Endothelial cell of umbilical vein (primary cell): ENCODE measurements around the gene EFNA2.
A peak's percentile ranks its signal among the peaks of the same experiment; 100 is the strongest.

Experiments used
- CTCF ChIP-seq, 2 donors: IDR thresholded peaks; 1 replicate in 1 of 2; 2 replicates in 1 of 2; pipeline ENCODE4 v1.5.1; 2011; ENCODE audit warnings: low read length in 2 of 2, mild to moderate bottlenecking in 2 of 2, moderate library complexity in 2 of 2, control low read depth in 1 of 2, inconsistent platforms in 1 of 2, low read depth in 1 of 2; ENCODE audit not compliant: insufficient read depth in 1 of 2; ENCODE audit errors: extremely low read depth in 1 of 2
- EZH2 ChIP-seq: IDR thresholded peaks from 2 replicates; pipeline ENCODE4 v1.6.1; 2012; ENCODE audit warnings: borderline replicate concordance, low read depth, mild to moderate bottlenecking, moderate library complexity, low read length, inconsistent platforms; ENCODE audit not compliant: severe bottlenecking
- FOS ChIP-seq: IDR thresholded peaks from 2 replicates; pipeline ENCODE4 v1.6.1; 2011; ENCODE audit warnings: mild to moderate bottlenecking, low read length, moderate library complexity, borderline replicate concordance; ENCODE audit not compliant: insufficient read depth
- MAX ChIP-seq: IDR thresholded peaks from 2 replicates; pipeline ENCODE4 v1.6.1; 2011; ENCODE audit not compliant: insufficient read depth, insufficient read length
- MYC ChIP-seq: IDR thresholded peaks from one replicate; pipeline ENCODE4 v1.6.1; 2011; ENCODE audit warnings: mild to moderate bottlenecking, low read depth, low read length
- POLR2A ChIP-seq: IDR thresholded peaks from 2 replicates; pipeline ENCODE4 v1.6.1; 2012; ENCODE audit warnings: low read depth, mild to moderate bottlenecking, control low read depth, low read length
- POLR2AphosphoS5 ChIP-seq: IDR thresholded peaks from 2 replicates; pipeline ENCODE4 v1.6.1; 2012; ENCODE audit warnings: low read depth, mild to moderate bottlenecking, control low read depth, low read length, moderate library complexity; ENCODE audit not compliant: insufficient read depth

GRCh38 chr19:1286487-1287353, 1.0 kb downstream of the EFNA2 start:
- TF ChIP-seq CTCF (IDR thresholded peaks at IDR 0.05; ENCODE audit: extremely low read depth in 1 of 2, insufficient read depth in 1 of 2, low read depth in 1 of 2, low read length in 2 of 2) (no peak), POLR2AphosphoS5 (no peak), POLR2A (no peak), EZH2 (peak; percentile 68), MYC (no peak), FOS (no peak), MAX (no peak)
